Measurements from ENCODE around the gene INCENP.

DNA sequence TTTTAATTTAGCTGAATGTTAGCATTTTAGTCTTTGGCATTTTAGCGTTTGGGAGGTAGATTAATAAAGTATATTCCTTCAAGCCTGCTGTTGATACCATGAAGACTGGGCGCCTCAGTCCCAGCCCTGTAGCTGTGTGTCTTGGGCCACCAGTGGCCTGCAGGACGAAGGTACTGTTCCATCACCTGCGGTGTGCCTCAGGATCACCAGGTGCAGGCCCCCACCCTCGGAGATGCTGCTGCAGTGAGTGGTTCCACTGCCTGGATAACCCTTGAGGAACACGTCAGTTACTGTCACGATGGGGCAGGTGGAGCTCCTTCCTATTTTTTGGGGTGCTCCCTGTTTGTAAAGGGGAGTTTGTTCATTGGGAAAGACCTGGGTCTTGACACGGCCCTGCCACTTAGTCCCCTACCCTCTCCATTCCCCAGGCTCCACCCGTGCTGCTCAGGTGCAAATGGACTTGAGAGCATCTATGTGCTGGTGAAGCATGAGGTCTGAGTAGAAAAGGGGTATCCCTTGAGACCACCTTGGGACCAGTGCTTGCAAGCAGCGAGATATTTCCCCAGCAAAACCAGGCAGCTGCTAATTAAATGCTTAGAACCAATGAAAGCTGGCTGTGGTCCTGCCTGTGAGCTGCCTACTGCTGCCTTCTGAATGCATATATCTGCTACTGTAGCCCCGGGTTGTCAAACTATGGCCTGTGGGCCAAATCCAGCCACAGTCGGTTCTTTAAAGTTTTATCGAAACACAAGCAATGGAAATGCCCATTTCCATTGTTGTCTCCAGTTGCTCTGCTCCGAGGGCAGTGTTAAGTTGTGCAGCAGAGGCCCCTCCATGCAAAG lies 28.7 kb downstream of the INCENP start:
- TF ChIP-seq, protein P1, sequence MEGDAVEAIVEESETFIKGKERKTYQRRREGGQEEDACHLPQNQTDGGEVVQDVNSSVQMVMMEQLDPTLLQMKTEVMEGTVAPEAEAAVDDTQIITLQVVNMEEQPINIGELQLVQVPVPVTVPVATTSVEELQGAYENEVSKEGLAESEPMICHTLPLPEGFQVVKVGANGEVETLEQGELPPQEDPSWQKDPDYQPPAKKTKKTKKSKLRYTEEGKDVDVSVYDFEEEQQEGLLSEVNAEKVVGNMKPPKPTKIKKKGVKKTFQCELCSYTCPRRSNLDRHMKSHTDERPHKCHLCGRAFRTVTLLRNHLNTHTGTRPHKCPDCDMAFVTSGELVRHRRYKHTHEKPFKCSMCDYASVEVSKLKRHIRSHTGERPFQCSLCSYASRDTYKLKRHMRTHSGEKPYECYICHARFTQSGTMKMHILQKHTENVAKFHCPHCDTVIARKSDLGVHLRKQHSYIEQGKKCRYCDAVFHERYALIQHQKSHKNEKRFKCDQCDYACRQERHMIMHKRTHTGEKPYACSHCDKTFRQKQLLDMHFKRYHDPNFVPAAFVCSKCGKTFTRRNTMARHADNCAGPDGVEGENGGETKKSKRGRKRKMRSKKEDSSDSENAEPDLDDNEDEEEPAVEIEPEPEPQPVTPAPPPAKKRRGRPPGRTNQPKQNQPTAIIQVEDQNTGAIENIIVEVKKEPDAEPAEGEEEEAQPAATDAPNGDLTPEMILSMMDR (IDR thresholded peaks at IDR 0.05): no peak
- no peak for TF ChIP-seq POLR2A (IDR thresholded peaks at IDR 0.05)
